GM23338 (cell line): Measurements from ENCODE around the gene IFNG. TPM values are rescaled to one million over a fixed set of nuclear protein-coding genes. Genes with fewer than 3 reads are reported as not detected.

Experiments
- ATAC-seq: fragments of 200-7000 bp; cut with Tn5 transposase; 3 replicates; pipeline ENCODE4 v1.9.1; 2020
- DNase-seq: peaks from one replicate; pipeline ENCODE4 v3.0.0-alpha.2; 2015; ENCODE audit warnings: low spot score
- H2AFZ ChIP-seq: fragments of 200-600 bp; sonication (generic); 2 replicates; pipeline ENCODE4 v1.8.0; 2016; ENCODE audit warnings: antibody characterized with exemption, mild to moderate bottlenecking, moderate library complexity
- H3F3A ChIP-seq: fragments of 200-600 bp; sonication (generic); replicated peaks from 2 replicates; pipeline ENCODE4 v1.8.0; 2017; ENCODE audit warnings: antibody characterized with exemption, mixed run types, low read depth
- H3K27ac ChIP-seq: fragments of 200-600 bp; sonication (generic); 2 replicates; pipeline ENCODE4 v1.6.1; 2016; ENCODE audit warnings: low read depth
- H3K27me3 ChIP-seq: fragments of 200-600 bp; sonication (generic); 2 replicates; pipeline ENCODE4 v1.8.0; 2016; ENCODE audit warnings: mild to moderate bottlenecking, mixed run types, moderate library complexity; ENCODE audit not compliant: insufficient read depth
- H3K36me3 ChIP-seq: fragments of 200-600 bp; sonication (generic); 2 replicates; pipeline ENCODE4 v1.8.0; 2016; ENCODE audit warnings: mild to moderate bottlenecking; ENCODE audit not compliant: insufficient read depth
- H3K4me1 ChIP-seq: fragments of 200-600 bp; sonication (generic); 2 replicates; pipeline ENCODE4 v1.8.0; 2016; ENCODE audit warnings: mild to moderate bottlenecking, moderate library complexity; ENCODE audit not compliant: insufficient read depth
- H3K4me2 ChIP-seq: fragments of 200-600 bp; sonication (generic); 2 replicates; pipeline ENCODE4 v1.7.1; 2017; ENCODE audit warnings: mixed run types
- H3K4me3 ChIP-seq: fragments of 200-600 bp; sonication (generic); 2 replicates; pipeline ENCODE4 v1.6.1; 2016; ENCODE audit warnings: mixed run types
- H3K79me2 ChIP-seq: fragments of 200-600 bp; sonication (generic); replicated peaks from 2 replicates; pipeline ENCODE4 v1.8.0; 2017; ENCODE audit warnings: mild to moderate bottlenecking; ENCODE audit not compliant: insufficient read depth
- H3K9me2 ChIP-seq: fragments of 200-600 bp; sonication (generic); 2 replicates; pipeline ENCODE4 v1.8.0; 2017; ENCODE audit not compliant: insufficient read depth
- H4K20me1 ChIP-seq: fragments of 200-600 bp; sonication (generic); replicated peaks from 2 replicates; pipeline ENCODE4 v1.8.0; 2017; ENCODE audit warnings: mild to moderate bottlenecking; ENCODE audit not compliant: insufficient read depth
- H3K27ac Mint-ChIP-seq: 2 replicates; pipeline ENCODE4 v1.8.0; 2020; ENCODE audit warnings: inconsistent platforms, mild to moderate bottlenecking, moderate library complexity, mixed read lengths
- H3K27me3 Mint-ChIP-seq: 3 replicates; pipeline ENCODE4 v1.8.0; 2022; ENCODE audit warnings: low read depth, mild to moderate bottlenecking, moderate library complexity, mixed read lengths, inconsistent platforms; ENCODE audit not compliant: insufficient read depth, poor library complexity
- H3K36me3 Mint-ChIP-seq: 3 replicates; pipeline ENCODE4 v1.8.0; 2021; ENCODE audit warnings: low read depth, mild to moderate bottlenecking, inconsistent platforms, moderate library complexity, mixed read lengths
- H3K4me1 Mint-ChIP-seq: 3 replicates; pipeline ENCODE4 v1.8.0; 2020; ENCODE audit warnings: mild to moderate bottlenecking, inconsistent platforms, mixed read lengths
- H3K4me3 Mint-ChIP-seq: 3 replicates; pipeline ENCODE4 v1.8.0; 2021; ENCODE audit warnings: moderate library complexity, mild to moderate bottlenecking, inconsistent platforms, mixed read lengths
- H3K9me3 Mint-ChIP-seq: 3 replicates; pipeline ENCODE4 v1.8.0; 2020; ENCODE audit warnings: moderate library complexity, mild to moderate bottlenecking, inconsistent platforms, mixed read lengths
- JUNB ChIP-seq: IDR thresholded peaks from one replicate; pipeline ENCODE4 v1.6.1; 2016; ENCODE audit warnings: antibody characterized with exemption; ENCODE audit not compliant: unreplicated experiment
- ZNF114 ChIP-seq: fragments of 250-450 bp; sonication (Bioruptor Pico); IDR thresholded peaks from 2 replicates; pipeline ENCODE4 v1.5.0; 2020; ENCODE audit warnings: mild to moderate bottlenecking, moderate library complexity
- polyA plus RNA-seq: library from polyadenylated mRNA; unstranded; fragments of >200 nt; fragmentation: Nextera tagmentation; extraction: Ambion mirVana; gene quantifications from 2 replicates; pipeline ENCODE4 v1.2.1, GENCODE V29; 2016
- total RNA-seq: library from RNA; depleted of rRNA; stranded (reverse); fragments of >200 nt; shearing (Covaris generic); gene quantifications from 2 replicates; pipeline ENCODE4 v1.2.3, GENCODE V29; 2014
- TF ChIP-seq, protein P1 (sequence below): IDR thresholded peaks from one replicate; pipeline ENCODE4 v1.6.1; 2018; ENCODE audit warnings: antibody characterized with exemption; ENCODE audit not compliant: unreplicated experiment
- TF ChIP-seq, protein P2 (sequence below), 2 experiments: fragments of 200-600 bp in 1 of 2; sonication (generic) in 1 of 2; conservative IDR thresholded peaks; 2 replicates each; pipeline versions ENCODE4 v1.5.1 to v1.6.1; 2016 to 2017; ENCODE audit warnings: antibody characterized with exemption in 2 of 2, low read depth in 2 of 2, mild to moderate bottlenecking in 2 of 2, moderate library complexity in 1 of 2
- TF ChIP-seq, protein P3 (sequence below): fragments of 250-450 bp; sonication (Bioruptor Pico); IDR thresholded peaks from 2 replicates; pipeline ENCODE4 v1.5.0; 2020; ENCODE audit warnings: mild to moderate bottlenecking, moderate library complexity

The IFNG gene
- total and polyA plus RNA-seq, 2 experiments from 2014 or later = not detected

DNA sequence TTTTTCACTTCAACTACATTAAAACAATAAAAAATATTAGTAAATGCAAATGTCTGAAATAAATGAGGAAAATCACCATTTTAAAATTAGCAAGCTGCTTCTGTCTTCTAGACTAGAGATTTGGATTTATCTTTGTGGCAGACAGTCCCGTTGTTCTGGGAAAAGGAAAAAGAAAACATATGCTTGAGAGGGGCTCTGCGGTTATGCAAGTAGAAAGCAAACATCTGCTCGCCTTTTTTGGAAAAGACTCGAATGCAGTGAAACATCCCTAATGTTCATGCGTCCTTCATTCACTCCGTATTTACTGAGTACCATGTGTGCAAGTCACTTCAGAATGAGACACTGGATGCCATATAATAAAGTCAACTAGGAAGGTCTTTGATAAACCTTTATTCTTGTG lies 44.9 kb downstream of the IFNG start (continued):
- TF ChIP-seq, protein P1, sequence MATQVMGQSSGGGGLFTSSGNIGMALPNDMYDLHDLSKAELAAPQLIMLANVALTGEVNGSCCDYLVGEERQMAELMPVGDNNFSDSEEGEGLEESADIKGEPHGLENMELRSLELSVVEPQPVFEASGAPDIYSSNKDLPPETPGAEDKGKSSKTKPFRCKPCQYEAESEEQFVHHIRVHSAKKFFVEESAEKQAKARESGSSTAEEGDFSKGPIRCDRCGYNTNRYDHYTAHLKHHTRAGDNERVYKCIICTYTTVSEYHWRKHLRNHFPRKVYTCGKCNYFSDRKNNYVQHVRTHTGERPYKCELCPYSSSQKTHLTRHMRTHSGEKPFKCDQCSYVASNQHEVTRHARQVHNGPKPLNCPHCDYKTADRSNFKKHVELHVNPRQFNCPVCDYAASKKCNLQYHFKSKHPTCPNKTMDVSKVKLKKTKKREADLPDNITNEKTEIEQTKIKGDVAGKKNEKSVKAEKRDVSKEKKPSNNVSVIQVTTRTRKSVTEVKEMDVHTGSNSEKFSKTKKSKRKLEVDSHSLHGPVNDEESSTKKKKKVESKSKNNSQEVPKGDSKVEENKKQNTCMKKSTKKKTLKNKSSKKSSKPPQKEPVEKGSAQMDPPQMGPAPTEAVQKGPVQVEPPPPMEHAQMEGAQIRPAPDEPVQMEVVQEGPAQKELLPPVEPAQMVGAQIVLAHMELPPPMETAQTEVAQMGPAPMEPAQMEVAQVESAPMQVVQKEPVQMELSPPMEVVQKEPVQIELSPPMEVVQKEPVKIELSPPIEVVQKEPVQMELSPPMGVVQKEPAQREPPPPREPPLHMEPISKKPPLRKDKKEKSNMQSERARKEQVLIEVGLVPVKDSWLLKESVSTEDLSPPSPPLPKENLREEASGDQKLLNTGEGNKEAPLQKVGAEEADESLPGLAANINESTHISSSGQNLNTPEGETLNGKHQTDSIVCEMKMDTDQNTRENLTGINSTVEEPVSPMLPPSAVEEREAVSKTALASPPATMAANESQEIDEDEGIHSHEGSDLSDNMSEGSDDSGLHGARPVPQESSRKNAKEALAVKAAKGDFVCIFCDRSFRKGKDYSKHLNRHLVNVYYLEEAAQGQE = no peak

DNA sequence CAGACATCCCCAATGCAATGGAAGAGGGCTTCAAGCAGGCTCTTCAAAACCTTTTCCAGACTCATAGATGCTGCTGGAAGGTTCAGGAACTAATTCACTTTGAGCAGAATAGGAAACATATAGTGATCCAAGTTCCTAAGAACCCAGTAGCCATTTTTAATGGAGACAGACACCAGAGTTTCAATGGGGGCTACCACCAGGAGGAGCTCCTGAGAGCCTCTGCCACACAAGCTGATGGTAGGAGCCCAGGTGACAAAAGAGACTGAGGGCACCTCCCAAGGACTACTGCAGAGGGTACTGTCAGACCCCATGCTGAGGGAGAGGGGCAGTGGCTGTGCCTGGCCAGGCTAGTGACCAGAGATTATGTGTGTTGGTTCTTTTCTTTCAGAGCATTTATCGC lies 45.9 kb downstream of the IFNG start:
- H3K36me3 Mint-ChIP-seq = no peaks in the 10 kb centered on the region
- Histone ChIP-seq H3F3A (no peaks in the 10 kb centered on the region), H3K4me3 (no peak overlapping the region), H3K9me2 (no peaks in the 10 kb centered on the region), H4K20me1 (no peaks in the 10 kb centered on the region; the same call in 1 of the 2 replicates), H3K27ac (no peak overlapping the region), H3K4me2 (no peak overlapping the region), H3K36me3 (no peaks in the 10 kb centered on the region), H3K79me2 (no peaks in the 10 kb centered on the region), H2AFZ (peak overlapping the region; percentile 95), H3K27me3 (no peaks in the 10 kb centered on the region), H3K4me1 (no peaks in the 10 kb centered on the region)
- TF ChIP-seq JUNB (no peak), ZNF114 (CRISPR knock-in tag) (no peak)
- TF ChIP-seq, protein P2, sequence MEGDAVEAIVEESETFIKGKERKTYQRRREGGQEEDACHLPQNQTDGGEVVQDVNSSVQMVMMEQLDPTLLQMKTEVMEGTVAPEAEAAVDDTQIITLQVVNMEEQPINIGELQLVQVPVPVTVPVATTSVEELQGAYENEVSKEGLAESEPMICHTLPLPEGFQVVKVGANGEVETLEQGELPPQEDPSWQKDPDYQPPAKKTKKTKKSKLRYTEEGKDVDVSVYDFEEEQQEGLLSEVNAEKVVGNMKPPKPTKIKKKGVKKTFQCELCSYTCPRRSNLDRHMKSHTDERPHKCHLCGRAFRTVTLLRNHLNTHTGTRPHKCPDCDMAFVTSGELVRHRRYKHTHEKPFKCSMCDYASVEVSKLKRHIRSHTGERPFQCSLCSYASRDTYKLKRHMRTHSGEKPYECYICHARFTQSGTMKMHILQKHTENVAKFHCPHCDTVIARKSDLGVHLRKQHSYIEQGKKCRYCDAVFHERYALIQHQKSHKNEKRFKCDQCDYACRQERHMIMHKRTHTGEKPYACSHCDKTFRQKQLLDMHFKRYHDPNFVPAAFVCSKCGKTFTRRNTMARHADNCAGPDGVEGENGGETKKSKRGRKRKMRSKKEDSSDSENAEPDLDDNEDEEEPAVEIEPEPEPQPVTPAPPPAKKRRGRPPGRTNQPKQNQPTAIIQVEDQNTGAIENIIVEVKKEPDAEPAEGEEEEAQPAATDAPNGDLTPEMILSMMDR (conservative IDR thresholded peaks at IDR 0.05; ENCODE audit: low read depth in 2 of 2) = peak; percentile 77 to 79
- TF ChIP-seq, protein P3, sequence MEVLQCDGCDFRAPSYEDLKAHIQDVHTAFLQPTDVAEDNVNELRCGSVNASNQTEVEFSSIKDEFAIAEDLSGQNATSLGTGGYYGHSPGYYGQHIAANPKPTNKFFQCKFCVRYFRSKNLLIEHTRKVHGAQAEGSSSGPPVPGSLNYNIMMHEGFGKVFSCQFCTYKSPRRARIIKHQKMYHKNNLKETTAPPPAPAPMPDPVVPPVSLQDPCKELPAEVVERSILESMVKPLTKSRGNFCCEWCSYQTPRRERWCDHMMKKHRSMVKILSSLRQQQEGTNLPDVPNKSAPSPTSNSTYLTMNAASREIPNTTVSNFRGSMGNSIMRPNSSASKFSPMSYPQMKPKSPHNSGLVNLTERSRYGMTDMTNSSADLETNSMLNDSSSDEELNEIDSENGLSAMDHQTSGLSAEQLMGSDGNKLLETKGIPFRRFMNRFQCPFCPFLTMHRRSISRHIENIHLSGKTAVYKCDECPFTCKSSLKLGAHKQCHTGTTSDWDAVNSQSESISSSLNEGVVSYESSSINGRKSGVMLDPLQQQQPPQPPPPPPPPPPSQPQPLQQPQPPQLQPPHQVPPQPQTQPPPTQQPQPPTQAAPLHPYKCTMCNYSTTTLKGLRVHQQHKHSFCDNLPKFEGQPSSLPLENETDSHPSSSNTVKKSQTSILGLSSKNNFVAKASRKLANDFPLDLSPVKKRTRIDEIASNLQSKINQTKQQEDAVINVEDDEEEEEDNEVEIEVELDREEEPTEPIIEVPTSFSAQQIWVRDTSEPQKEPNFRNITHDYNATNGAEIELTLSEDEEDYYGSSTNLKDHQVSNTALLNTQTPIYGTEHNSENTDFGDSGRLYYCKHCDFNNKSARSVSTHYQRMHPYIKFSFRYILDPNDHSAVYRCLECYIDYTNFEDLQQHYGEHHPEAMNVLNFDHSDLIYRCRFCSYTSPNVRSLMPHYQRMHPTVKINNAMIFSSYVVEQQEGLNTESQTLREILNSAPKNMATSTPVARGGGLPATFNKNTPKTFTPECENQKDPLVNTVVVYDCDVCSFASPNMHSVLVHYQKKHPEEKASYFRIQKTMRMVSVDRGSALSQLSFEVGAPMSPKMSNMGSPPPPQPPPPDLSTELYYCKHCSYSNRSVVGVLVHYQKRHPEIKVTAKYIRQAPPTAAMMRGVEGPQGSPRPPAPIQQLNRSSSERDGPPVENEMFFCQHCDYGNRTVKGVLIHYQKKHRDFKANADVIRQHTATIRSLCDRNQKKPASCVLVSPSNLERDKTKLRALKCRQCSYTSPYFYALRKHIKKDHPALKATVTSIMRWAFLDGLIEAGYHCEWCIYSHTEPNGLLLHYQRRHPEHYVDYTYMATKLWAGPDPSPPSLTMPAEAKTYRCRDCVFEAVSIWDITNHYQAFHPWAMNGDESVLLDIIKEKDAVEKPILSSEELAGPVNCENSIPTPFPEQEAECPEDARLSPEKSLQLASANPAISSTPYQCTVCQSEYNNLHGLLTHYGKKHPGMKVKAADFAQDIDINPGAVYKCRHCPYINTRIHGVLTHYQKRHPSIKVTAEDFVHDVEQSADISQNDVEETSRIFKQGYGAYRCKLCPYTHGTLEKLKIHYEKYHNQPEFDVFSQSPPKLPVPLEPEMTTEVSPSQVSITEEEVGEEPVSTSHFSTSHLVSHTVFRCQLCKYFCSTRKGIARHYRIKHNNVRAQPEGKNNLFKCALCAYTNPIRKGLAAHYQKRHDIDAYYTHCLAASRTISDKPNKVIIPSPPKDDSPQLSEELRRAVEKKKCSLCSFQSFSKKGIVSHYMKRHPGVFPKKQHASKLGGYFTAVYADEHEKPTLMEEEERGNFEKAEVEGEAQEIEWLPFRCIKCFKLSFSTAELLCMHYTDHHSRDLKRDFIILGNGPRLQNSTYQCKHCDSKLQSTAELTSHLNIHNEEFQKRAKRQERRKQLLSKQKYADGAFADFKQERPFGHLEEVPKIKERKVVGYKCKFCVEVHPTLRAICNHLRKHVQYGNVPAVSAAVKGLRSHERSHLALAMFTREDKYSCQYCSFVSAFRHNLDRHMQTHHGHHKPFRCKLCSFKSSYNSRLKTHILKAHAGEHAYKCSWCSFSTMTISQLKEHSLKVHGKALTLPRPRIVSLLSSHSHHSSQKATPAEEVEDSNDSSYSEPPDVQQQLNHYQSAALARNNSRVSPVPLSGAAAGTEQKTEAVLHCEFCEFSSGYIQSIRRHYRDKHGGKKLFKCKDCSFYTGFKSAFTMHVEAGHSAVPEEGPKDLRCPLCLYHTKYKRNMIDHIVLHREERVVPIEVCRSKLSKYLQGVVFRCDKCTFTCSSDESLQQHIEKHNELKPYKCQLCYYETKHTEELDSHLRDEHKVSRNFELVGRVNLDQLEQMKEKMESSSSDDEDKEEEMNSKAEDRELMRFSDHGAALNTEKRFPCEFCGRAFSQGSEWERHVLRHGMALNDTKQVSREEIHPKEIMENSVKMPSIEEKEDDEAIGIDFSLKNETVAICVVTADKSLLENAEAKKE (CRISPR knock-in tag) = 0 out of 2 replicates have a peak, but pooled peaks have one; percentile 12
- peaks cover 7% of the 10 kb centered on the region; the same call in 2 of the 3 replicates for H3K4me1 Mint-ChIP-seq
- DNase-seq (peak; percentile 72), ATAC-seq (peak; percentile 82)
- H3K27me3 Mint-ChIP-seq = no peaks in the 10 kb centered on the region
- H3K4me3 Mint-ChIP-seq = no peak overlapping the region
- no peak overlapping the region for H3K27ac Mint-ChIP-seq
- no peaks in the 10 kb centered on the region; the same call in 2 of the 3 replicates for H3K9me3 Mint-ChIP-seq
